ENCODE results near the gene SYNDIG1.

- no peak for TF ChIP-seq MAZ (IDR thresholded peaks at IDR 0.05; ENCODE audit: borderline replicate concordance, low read depth, low read length)
- TF ChIP-seq POLR2A (IDR thresholded peaks at IDR 0.05; ENCODE audit: low read depth, low read length): no peak
- TF ChIP-seq, protein P1, sequence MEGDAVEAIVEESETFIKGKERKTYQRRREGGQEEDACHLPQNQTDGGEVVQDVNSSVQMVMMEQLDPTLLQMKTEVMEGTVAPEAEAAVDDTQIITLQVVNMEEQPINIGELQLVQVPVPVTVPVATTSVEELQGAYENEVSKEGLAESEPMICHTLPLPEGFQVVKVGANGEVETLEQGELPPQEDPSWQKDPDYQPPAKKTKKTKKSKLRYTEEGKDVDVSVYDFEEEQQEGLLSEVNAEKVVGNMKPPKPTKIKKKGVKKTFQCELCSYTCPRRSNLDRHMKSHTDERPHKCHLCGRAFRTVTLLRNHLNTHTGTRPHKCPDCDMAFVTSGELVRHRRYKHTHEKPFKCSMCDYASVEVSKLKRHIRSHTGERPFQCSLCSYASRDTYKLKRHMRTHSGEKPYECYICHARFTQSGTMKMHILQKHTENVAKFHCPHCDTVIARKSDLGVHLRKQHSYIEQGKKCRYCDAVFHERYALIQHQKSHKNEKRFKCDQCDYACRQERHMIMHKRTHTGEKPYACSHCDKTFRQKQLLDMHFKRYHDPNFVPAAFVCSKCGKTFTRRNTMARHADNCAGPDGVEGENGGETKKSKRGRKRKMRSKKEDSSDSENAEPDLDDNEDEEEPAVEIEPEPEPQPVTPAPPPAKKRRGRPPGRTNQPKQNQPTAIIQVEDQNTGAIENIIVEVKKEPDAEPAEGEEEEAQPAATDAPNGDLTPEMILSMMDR (conservative IDR thresholded peaks at IDR 0.05; ENCODE audit: low read depth, low read length): no peak
- no peak for TF ChIP-seq SMC3 (IDR thresholded peaks at IDR 0.05; ENCODE audit: low read depth, low read length)
- TF ChIP-seq MAFK (IDR thresholded peaks at IDR 0.05; ENCODE audit: low read depth, low read length): no peak
Observed at GRCh38 chr20:24567508-24567907, 98.1 kb downstream of the SYNDIG1 start.

All from IMR-90 (cell line).